Tibial artery (tissue), 4 donors: Measurements from ENCODE around the gene HPRT1.
A peak's percentile ranks its signal among the peaks of the same experiment; 100 is the strongest.

Experiments
- DNase-seq, 2 donors: peaks; one replicate each; pipeline ENCODE4 v3.0.0-alpha.2; 2019
- H3K27ac ChIP-seq, 2 donors: fragments of 200-600 bp; sonication (generic) in 1 of 2; 1 replicate in 1 of 2; 2 replicates in 1 of 2; pipeline ENCODE4 v1.5.1; 2018 to 2019; ENCODE audit warnings: mild to moderate bottlenecking in 1 of 2
- H3K27me3 ChIP-seq, 2 donors: fragments of 200-600 bp; sonication (generic) in 1 of 2; one replicate each; pipeline versions ENCODE4 v1.5.1 to v1.6.0; 2016 to 2019
- H3K36me3 ChIP-seq, 3 donors: fragments of 200-600 bp; sonication (generic) in 2 of 3; one replicate each; pipeline ENCODE4 v1.5.1; 2016 to 2019; ENCODE audit warnings: mild to moderate bottlenecking in 2 of 3
- H3K4me1 ChIP-seq, 4 donors: fragments of 200-600 bp; sonication (generic) in 2 of 4; 1 replicate in 3 of 4; 2 replicates in 1 of 4; pipeline ENCODE4 v1.5.1; 2016 to 2019
- H3K4me3 ChIP-seq, 2 donors: fragments of 200-600 bp; sonication (generic) in 1 of 2; 1 replicate in 1 of 2; 2 replicates in 1 of 2; pipeline ENCODE4 v1.5.1; 2018 to 2019; ENCODE audit warnings: mild to moderate bottlenecking in 2 of 2
- H3K9me3 ChIP-seq, 3 donors: fragments of 200-600 bp; sonication (generic) in 1 of 3; one replicate each; pipeline ENCODE4 v1.5.1; 2016 to 2019
- CTCF ChIP-seq, 2 experiments: fragments of 200-600 bp in 1 of 2; fragments of 450-650 bp in 1 of 2; IDR thresholded peaks; one replicate each; pipeline ENCODE4 v1.5.1; 2017 to 2019; ENCODE audit warnings: antibody characterized with exemption in 2 of 2, mild to moderate bottlenecking in 1 of 2, moderate library complexity in 1 of 2
- intact Hi-C: fragments of 100-400 bp; cut with DNase I; formaldehyde crosslinking; loops from one replicate; pipeline ENCODE4 v1.15.0; 2023; ENCODE audit warnings: low total_unique reads

Gene HPRT1

GRCh38 chrX:134543288-134543687 lies 83.3 kb downstream of the HPRT1 start:
- peaks cover 0 to 17% of the 10 kb centered on the region in 2 donors for H3K27me3 ChIP-seq
- peaks cover 0 to 10% (median 6%) of the 10 kb centered on the region in 4 donors for H3K4me1 ChIP-seq
- no peak for DNase-seq
- H3K27ac ChIP-seq = no peak overlapping the region
- TF ChIP-seq CTCF (IDR thresholded peaks at IDR 0.05) = no peak
- H3K36me3 ChIP-seq = no peaks in the 10 kb centered on the region
- intact Hi-C loops = no loop called here
- H3K4me3 ChIP-seq = no peak overlapping the region
- no peaks in the 10 kb centered on the region for H3K9me3 ChIP-seq

GRCh38 chrX:134544135-134544512 lies 84.2 kb downstream of the HPRT1 start:
- H3K4me1 ChIP-seq = peaks cover 0 to 16% (median 11%) of the 10 kb centered on the region in 4 donors
- TF ChIP-seq CTCF (IDR thresholded peaks at IDR 0.05) = no peak
- no peaks in the 10 kb centered on the region for H3K9me3 ChIP-seq
- H3K4me3 ChIP-seq = no peak overlapping the region
- H3K27me3 ChIP-seq = peaks cover 0 to 17% of the 10 kb centered on the region in 2 donors
- H3K36me3 ChIP-seq = no peaks in the 10 kb centered on the region
- no peak overlapping the region for H3K27ac ChIP-seq
- DNase-seq = no peak
- intact Hi-C loops = no loop called here

GRCh38 chrX:134544513-134545151 lies 84.7 kb downstream of the HPRT1 start:
- peaks cover 0 to 18% (median 12%) of the 10 kb centered on the region in 4 donors for H3K4me1 ChIP-seq
- no peaks in the 10 kb centered on the region for H3K9me3 ChIP-seq
- DNase-seq = no peak
- H3K27me3 ChIP-seq = peaks cover 0 to 17% of the 10 kb centered on the region in 2 donors
- intact Hi-C loops = no loop called here
- H3K36me3 ChIP-seq = no peaks in the 10 kb centered on the region
- H3K27ac ChIP-seq = no peak overlapping the region
- no peak for TF ChIP-seq CTCF (IDR thresholded peaks at IDR 0.05)
- peak overlapping the region; percentile 16 to 33 for H3K4me3 ChIP-seq

- intact Hi-C loops = no loop called here
- Histone ChIP-seq H3K27me3 (peaks cover 0 to 17% of the 10 kb centered on the region in 2 donors), H3K27ac (no peak overlapping the region)
Measured at GRCh38 chrX:134545510-134545909, 85.5 kb downstream of the HPRT1 start.

GRCh38 chrX:134546187-134546586 lies 86.2 kb downstream of the HPRT1 start:
- intact Hi-C loops = no loop called here
- H3K27me3 ChIP-seq = peaks cover 0 to 17% of the 10 kb centered on the region in 2 donors
- no peak for TF ChIP-seq CTCF (IDR thresholded peaks at IDR 0.05)
- no peak overlapping the region for H3K27ac ChIP-seq
- no peaks in the 10 kb centered on the region for H3K36me3 ChIP-seq
- peaks cover 0 to 22% (median 12%) of the 10 kb centered on the region in 4 donors for H3K4me1 ChIP-seq
- no peaks in the 10 kb centered on the region for H3K9me3 ChIP-seq
- H3K4me3 ChIP-seq = no peak overlapping the region
- no peak for DNase-seq

More at GRCh38 chrX:134545510-134545909, 85.5 kb downstream of the HPRT1 start:
- Histone ChIP-seq H3K4me1 (peaks cover 0 to 22% (median 12%) of the 10 kb centered on the region in 4 donors), H3K9me3 (no peaks in the 10 kb centered on the region), H3K36me3 (no peaks in the 10 kb centered on the region), H3K4me3 (no peak overlapping the region)
- no peak for TF ChIP-seq CTCF (IDR thresholded peaks at IDR 0.05)
- DNase-seq = no peak
